HG02884 (cell line): ENCODE measurements around the gene GRAMD2B.

Source experiments
- ATAC-seq: cut with Tn5 transposase; IDR thresholded peaks from one replicate; pipeline ENCODE4 v1.9.1; 2021; ENCODE audit warnings: mild to moderate bottlenecking, moderate library complexity; ENCODE audit not compliant: unreplicated experiment

The GRAMD2B gene

GRCh38 chr5:126534553-126534952, 111.3 kb downstream of the GRAMD2B start:
- no peak for ATAC-seq

GRCh38 chr5:126535856-126536545, 112.8 kb downstream of the GRAMD2B start:
- no peak for ATAC-seq

- ATAC-seq = no peak
These were observed 113.7 kb downstream of the GRAMD2B start for GRCh38 chr5:126536874-126537273.

- no peak for ATAC-seq
These were observed 115.4 kb downstream of the GRAMD2B start for GRCh38 chr5:126538579-126538978.

- no peak for ATAC-seq
These were observed 117.4 kb downstream of the GRAMD2B start for GRCh38 chr5:126540631-126541030.

GRCh38 chr5:126542441-126542840, 119.2 kb downstream of the GRAMD2B start:
- ATAC-seq = no peak

GRCh38 chr5:126543009-126543408, 119.8 kb downstream of the GRAMD2B start:
- no peak for ATAC-seq

- no peak for ATAC-seq
These were observed 120.5 kb downstream of the GRAMD2B start for GRCh38 chr5:126543660-126544059.
